ENCODE results near the gene SREK1. TPM values are rescaled to one million over a fixed set of nuclear protein-coding genes. Genes with fewer than 3 reads are reported as not detected.

SREK1 gene
- total RNA-seq, 1 experiment from 2014 or later, result 65.6 TPM

DNA sequence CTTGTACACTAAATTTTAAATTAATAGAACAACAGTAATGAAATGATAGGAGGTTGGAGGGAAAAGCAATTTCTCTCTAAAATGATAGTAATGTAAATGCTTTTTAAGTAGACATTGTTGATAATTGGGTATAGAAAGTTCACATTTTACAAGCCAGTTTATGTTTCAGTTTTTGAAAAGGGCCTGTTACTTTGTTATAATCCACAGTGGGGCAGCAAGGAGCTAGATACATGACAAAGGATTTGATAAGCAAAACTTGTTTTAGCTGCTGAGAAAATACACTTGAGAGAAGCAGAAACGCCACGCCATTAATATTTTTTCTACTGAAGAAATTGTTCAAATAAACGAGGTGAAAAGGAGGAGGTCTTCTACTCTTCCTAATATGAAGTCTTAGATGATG lies 30.2 kb downstream of the SREK1 start:
- Histone ChIP-seq H3K27ac (ENCODE audit: low read depth, low read length) (no peak overlapping the region), H3K79me2 (ENCODE audit: insufficient read depth, low read length) (peaks cover 67% of the 10 kb centered on the region), H3K36me3 (ENCODE audit: control insufficient read depth in 1 of 2, insufficient read depth in 2 of 2, low read length in 2 of 2) (peaks cover 50 to 57% of the 10 kb centered on the region in 2 experiments), H4K20me1 (ENCODE audit: insufficient read depth) (peaks cover 18% of the 10 kb centered on the region; the same call in 1 of the 2 replicates), H3K9me3 (ENCODE audit: control insufficient read depth in 1 of 2, insufficient read depth in 1 of 2, low read depth in 1 of 2, low read length in 2 of 2) (no peaks in the 10 kb centered on the region), H3K27me3 (ENCODE audit: insufficient read depth, low read length) (no peaks in the 10 kb centered on the region), H2AFZ (ENCODE audit: low read depth, low read length, poor library complexity, severe bottlenecking) (no peak overlapping the region), H3K4me1 (ENCODE audit: control insufficient read depth in 1 of 2, insufficient read depth in 2 of 2, low read length in 2 of 2) (no peaks in the 10 kb centered on the region), H3K4me3 (replicated peaks in 1 of 2; ENCODE audit: low read depth in 1 of 2, low read length in 2 of 2) (no peak overlapping the region), H3K9me2 (ENCODE audit: insufficient read depth) (no peaks in the 10 kb centered on the region), H3K9ac (ENCODE audit: low read length) (no peak overlapping the region), H3K4me2 (ENCODE audit: low read length) (no peak overlapping the region)
- RAD21 ChIA-PET (ENCODE audit: low non-redundant PET in 1 of 2, low total read pairs in 2 of 2, uncharacterized antibody in 2 of 2, unreplicated experiment in 2 of 2), result no interaction called here
- CTCF ChIA-PET, result interaction anchor here (0.7 to 1.8 kb wide), 7 partner anchors 8 to 132 kb away, joined by 3 to 8 read pairs (median 4); no protein-coding TSS in a partner anchor
- POLR2A ChIA-PET, result no interaction called here
- DNase-seq (ENCODE audit: low read depth, low spot score), result no peak
- BruUV-seq (replicated peaks), result no TSS peak
- ATAC-seq, result no peak; the same call in 1 of the 2 replicates
- no peak for TF ChIP-seq ELF1 (IDR thresholded peaks at IDR 0.05; ENCODE audit: borderline replicate concordance, low read depth)
- TF ChIP-seq, protein P1, sequence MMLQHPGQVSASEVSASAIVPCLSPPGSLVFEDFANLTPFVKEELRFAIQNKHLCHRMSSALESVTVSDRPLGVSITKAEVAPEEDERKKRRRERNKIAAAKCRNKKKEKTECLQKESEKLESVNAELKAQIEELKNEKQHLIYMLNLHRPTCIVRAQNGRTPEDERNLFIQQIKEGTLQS (IDR thresholded peaks at IDR 0.05), result no peak
- TF ChIP-seq TCF7L2 (IDR thresholded peaks at IDR 0.05; ENCODE audit: borderline replicate concordance, extremely low read depth, insufficient read depth, insufficient read length), result no peak
- TF ChIP-seq JUND (IDR thresholded peaks at IDR 0.05), result no peak
- TF ChIP-seq EZH2phosphoT487 (IDR thresholded peaks at IDR 0.05; ENCODE audit: borderline replicate concordance), result no peak
- TF ChIP-seq, protein P2, sequence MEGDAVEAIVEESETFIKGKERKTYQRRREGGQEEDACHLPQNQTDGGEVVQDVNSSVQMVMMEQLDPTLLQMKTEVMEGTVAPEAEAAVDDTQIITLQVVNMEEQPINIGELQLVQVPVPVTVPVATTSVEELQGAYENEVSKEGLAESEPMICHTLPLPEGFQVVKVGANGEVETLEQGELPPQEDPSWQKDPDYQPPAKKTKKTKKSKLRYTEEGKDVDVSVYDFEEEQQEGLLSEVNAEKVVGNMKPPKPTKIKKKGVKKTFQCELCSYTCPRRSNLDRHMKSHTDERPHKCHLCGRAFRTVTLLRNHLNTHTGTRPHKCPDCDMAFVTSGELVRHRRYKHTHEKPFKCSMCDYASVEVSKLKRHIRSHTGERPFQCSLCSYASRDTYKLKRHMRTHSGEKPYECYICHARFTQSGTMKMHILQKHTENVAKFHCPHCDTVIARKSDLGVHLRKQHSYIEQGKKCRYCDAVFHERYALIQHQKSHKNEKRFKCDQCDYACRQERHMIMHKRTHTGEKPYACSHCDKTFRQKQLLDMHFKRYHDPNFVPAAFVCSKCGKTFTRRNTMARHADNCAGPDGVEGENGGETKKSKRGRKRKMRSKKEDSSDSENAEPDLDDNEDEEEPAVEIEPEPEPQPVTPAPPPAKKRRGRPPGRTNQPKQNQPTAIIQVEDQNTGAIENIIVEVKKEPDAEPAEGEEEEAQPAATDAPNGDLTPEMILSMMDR (IDR thresholded peaks at IDR 0.05 in 2 of 3, conservative IDR thresholded peaks at IDR 0.05 in 1 of 3; ENCODE audit: borderline replicate concordance in 1 of 3, insufficient read depth in 1 of 3, low read depth in 2 of 3, low read length in 2 of 3), result peak; percentile 19 to 49 (median 35); a peak in 4 of 6 replicates
- no peak for TF ChIP-seq ZNF274 (IDR thresholded peaks at IDR 0.05; ENCODE audit: low read depth, low read length)
- no peak for TF ChIP-seq CEBPB (IDR thresholded peaks at IDR 0.05; ENCODE audit: low read depth)
- TF ChIP-seq, protein P3, sequence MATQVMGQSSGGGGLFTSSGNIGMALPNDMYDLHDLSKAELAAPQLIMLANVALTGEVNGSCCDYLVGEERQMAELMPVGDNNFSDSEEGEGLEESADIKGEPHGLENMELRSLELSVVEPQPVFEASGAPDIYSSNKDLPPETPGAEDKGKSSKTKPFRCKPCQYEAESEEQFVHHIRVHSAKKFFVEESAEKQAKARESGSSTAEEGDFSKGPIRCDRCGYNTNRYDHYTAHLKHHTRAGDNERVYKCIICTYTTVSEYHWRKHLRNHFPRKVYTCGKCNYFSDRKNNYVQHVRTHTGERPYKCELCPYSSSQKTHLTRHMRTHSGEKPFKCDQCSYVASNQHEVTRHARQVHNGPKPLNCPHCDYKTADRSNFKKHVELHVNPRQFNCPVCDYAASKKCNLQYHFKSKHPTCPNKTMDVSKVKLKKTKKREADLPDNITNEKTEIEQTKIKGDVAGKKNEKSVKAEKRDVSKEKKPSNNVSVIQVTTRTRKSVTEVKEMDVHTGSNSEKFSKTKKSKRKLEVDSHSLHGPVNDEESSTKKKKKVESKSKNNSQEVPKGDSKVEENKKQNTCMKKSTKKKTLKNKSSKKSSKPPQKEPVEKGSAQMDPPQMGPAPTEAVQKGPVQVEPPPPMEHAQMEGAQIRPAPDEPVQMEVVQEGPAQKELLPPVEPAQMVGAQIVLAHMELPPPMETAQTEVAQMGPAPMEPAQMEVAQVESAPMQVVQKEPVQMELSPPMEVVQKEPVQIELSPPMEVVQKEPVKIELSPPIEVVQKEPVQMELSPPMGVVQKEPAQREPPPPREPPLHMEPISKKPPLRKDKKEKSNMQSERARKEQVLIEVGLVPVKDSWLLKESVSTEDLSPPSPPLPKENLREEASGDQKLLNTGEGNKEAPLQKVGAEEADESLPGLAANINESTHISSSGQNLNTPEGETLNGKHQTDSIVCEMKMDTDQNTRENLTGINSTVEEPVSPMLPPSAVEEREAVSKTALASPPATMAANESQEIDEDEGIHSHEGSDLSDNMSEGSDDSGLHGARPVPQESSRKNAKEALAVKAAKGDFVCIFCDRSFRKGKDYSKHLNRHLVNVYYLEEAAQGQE (IDR thresholded peaks at IDR 0.05; ENCODE audit: low read depth), result no peak
- no peak for TF ChIP-seq EZH2 (IDR thresholded peaks at IDR 0.05)
- no peak for TF ChIP-seq ZFX (IDR thresholded peaks at IDR 0.05)
- peak; percentile 36; the same call in 1 of the 2 replicates for TF ChIP-seq RAD21 (IDR thresholded peaks at IDR 0.05; ENCODE audit: low read depth)
- no peak for TF ChIP-seq EGR1 (IDR thresholded peaks at IDR 0.05; ENCODE audit: low read depth)
- no peak for TF ChIP-seq FOSL1 (IDR thresholded peaks at IDR 0.05; ENCODE audit: low read depth)
- intact Hi-C loops (cut with micrococcal nuclease), result loop anchor here (2.0 to 5.0 kb wide), 2 partner anchors 48 to 582 kb away; no protein-coding TSS in a partner anchor
